Activated naive CD8-positive, alpha-beta T cell (primary cell): ENCODE data around the gene SNRNP70.

Experiments used
- H3K27ac Mint-ChIP-seq: one replicate; pipeline ENCODE4 v1.8.0; 2021; ENCODE audit warnings: mixed read lengths
- H3K27me3 Mint-ChIP-seq: one replicate; pipeline ENCODE4 v1.8.0; 2021; ENCODE audit warnings: mixed read lengths
- H3K36me3 Mint-ChIP-seq: one replicate; pipeline ENCODE4 v1.8.0; 2021; ENCODE audit warnings: mixed read lengths
- H3K4me1 Mint-ChIP-seq: one replicate; pipeline ENCODE4 v1.8.0; 2021; ENCODE audit warnings: low read depth, mixed read lengths
- H3K4me3 Mint-ChIP-seq: one replicate; pipeline ENCODE4 v1.8.0; 2021; ENCODE audit warnings: mild to moderate bottlenecking, mixed read lengths
- H3K9me3 Mint-ChIP-seq: one replicate; pipeline ENCODE4 v1.8.0; 2021; ENCODE audit warnings: low read depth, mixed read lengths

SNRNP70 gene

DNA sequence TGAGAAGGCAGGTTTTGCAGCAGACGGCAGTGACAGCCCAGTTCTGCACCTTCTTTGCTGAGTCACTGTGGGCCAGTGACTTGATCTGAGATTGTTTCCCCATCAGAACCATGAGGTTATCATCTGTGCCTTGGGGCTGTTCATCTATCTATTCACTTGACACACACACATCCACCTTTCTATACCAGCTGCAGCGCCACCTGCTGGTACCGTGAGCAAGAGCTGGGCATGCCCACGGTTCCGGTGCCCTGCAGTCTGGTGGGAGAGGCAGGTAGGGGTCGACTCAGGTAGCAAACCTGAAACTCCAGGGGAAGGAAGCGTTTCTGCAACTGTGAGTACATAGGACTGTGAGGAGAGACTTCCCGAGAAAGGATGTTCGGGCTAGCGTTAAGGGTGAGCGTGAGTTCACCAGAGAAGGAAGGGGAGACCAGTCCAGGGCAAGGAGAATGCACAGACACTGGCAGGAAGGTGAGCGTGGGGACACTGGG is 21.4 kb downstream of the SNRNP70 start:
- H3K36me3 Mint-ChIP-seq = peaks cover 3% of the 10 kb centered on the region

DNA sequence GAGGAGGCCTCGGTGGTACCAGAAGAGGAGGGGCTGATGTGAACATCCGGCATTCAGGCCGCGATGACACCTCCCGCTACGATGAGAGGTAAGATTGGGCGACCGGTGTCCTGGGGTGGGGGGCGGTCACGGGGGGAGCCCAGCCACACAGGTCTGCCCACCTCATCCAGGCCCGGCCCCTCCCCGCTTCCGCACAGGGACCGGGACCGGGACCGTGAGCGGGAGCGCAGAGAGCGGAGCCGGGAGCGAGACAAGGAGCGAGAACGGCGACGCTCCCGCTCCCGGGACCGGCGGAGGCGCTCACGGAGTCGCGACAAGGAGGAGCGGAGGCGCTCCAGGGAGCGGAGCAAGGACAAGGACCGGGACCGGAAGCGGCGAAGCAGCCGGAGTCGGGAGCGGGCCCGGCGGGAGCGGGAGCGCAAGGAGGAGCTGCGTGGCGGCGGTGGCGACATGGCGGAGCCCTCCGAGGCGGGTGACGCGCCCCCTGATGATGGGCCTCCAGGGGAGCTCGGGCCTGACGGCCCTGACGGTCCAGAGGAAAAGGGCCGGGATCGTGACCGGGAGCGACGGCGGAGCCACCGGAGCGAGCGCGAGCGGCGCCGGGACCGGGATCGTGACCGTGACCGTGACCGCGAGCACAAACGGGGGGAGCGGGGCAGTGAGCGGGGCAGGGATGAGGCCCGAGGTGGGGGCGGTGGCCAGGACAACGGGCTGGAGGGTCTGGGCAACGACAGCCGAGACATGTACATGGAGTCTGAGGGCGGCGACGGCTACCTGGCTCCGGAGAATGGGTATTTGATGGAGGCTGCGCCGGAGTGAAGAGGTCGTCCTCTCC is 22.6 kb downstream of the SNRNP70 start:
- Mint-ChIP-seq H3K27ac (no peak overlapping the region), H3K36me3 (peaks cover 3% of the 10 kb centered on the region)

More for the DNA sequence above, 21.4 kb downstream of the SNRNP70 start:
- Mint-ChIP-seq H3K4me3 (peak overlapping the region; percentile 38), H3K27me3 (no peaks in the 10 kb centered on the region), H3K9me3 (no peaks in the 10 kb centered on the region), H3K4me1 (peaks cover 5% of the 10 kb centered on the region), H3K27ac (peak overlapping the region; percentile 75)

DNA sequence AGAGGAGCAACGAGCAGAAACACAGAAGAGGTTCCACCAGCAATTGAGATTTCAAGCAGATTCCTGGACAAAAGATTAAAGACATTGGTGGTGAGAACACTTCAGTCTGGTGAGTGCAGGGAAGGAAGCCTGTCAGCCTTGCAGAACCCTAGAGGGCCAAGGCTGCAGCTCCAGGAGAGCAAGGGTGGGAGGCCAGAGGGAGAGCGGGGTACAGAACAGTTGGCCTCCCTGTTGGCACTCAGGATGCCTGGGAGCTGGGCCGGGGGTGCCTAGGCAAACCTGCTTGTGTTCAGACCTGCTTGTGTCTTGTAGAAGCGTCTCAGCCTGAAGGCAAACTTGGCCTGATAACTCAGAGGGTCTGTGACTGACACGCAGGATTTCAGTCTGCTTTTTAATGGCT is 23.8 kb downstream of the SNRNP70 start:
- Mint-ChIP-seq H3K36me3 (peaks cover 3% of the 10 kb centered on the region), H3K27ac (peak overlapping the region; percentile 46), H3K4me3 (no peak overlapping the region), H3K4me1 (peaks cover 14% of the 10 kb centered on the region), H3K27me3 (no peaks in the 10 kb centered on the region), H3K9me3 (no peaks in the 10 kb centered on the region)

More for the DNA sequence above, 22.6 kb downstream of the SNRNP70 start:
- H3K4me3 Mint-ChIP-seq = no peak overlapping the region
- no peaks in the 10 kb centered on the region for H3K9me3 Mint-ChIP-seq
- H3K4me1 Mint-ChIP-seq = peaks cover 5% of the 10 kb centered on the region
- no peaks in the 10 kb centered on the region for H3K27me3 Mint-ChIP-seq

DNA sequence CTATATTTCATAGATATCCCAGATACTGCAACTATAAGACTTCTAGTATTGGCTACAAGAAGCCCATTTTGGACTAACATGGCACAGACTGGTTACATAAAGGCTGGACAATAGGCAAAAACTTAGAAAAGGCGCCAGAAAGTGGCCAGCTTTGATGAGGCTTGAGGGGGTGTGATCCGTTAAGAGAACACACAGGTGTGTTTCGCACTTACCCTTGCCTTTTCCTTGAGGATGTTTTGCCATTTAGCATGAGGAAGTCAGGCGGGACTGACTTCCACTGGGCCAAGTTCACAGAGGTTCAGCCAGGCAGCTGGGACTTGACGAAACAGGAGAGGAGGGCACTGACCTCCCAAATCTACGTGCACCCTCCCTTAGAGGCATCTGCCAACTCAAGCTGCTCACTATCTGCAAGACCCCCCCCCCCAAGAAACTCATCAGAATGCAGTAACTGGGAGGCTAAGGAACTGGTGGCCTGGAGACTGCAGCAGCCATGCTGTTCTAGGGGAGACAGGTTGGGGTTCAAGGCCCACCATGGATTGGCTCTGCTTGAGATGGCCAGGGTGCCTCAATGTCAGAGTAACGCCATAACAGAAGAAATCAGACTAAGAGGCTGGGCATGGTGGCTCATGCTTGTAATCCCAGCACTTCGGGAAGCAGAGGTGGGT is 24.4 kb downstream of the SNRNP70 start:
- no peak overlapping the region for H3K27ac Mint-ChIP-seq
- no peaks in the 10 kb centered on the region for H3K9me3 Mint-ChIP-seq
- H3K27me3 Mint-ChIP-seq = no peaks in the 10 kb centered on the region
- H3K4me1 Mint-ChIP-seq = peaks cover 14% of the 10 kb centered on the region
- H3K4me3 Mint-ChIP-seq = no peak overlapping the region
- peaks cover 3% of the 10 kb centered on the region for H3K36me3 Mint-ChIP-seq

DNA sequence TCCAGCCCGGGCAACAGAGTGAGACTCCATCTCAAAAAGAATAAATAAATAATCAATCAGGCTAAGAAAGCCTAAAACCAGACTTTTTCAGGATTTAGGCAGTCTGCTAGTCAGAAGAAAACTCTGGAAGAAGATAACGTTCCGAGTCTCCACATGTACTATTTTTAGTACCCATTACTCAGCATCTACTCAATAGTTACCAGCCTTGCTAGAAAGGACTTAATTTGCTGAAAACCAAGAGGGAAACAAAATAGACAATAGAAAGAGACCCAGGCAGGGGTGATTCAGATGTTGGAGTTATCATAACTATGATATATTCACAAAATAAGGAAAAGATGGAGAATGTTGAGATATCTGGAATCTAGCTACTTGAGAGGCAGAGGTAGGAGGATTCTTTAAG is 25.3 kb downstream of the SNRNP70 start:
- Mint-ChIP-seq H3K27ac (no peak overlapping the region), H3K27me3 (no peaks in the 10 kb centered on the region), H3K4me3 (no peak overlapping the region), H3K4me1 (peaks cover 17% of the 10 kb centered on the region), H3K9me3 (no peaks in the 10 kb centered on the region), H3K36me3 (peaks cover 3% of the 10 kb centered on the region)

DNA sequence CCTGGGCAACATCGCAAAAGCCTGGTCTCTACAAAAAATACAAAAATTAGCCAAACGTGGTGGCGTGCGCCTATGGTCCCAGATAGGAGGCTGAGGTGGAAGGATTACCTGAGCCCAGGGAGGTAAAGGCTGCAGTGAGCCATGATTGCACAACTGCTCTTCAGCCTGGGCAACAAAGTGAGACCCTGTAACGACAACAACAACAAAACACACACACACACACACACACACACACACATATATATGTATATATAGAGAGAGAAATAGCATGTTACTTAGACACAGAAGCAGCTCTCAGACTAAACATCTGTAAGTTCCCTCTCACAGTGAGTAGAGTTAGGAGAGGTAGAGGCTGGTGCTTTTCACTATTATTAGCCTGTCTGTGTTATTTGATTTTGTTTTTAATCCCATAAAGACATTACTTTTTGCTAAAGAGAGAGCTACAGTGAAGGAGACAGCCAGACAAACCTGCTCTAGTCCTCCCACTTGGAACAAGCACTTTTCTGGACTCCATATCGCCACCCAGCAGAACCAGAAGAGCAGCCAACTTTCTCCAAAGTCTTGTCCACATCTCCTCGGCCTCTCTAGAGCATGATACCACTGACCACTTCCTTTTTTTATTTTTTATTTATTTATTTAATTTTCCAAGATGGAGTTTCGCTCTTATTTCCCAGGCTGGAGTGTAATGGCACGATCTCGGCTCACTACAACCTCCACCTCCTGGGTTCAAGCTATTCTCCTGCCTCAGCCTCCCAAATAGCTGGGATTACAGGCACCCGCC is 26.2 kb downstream of the SNRNP70 start:
- H3K9me3 Mint-ChIP-seq = no peaks in the 10 kb centered on the region
- H3K4me1 Mint-ChIP-seq = peaks cover 19% of the 10 kb centered on the region
- H3K36me3 Mint-ChIP-seq = peaks cover 3% of the 10 kb centered on the region
- H3K27me3 Mint-ChIP-seq = no peaks in the 10 kb centered on the region
- no peak overlapping the region for H3K27ac Mint-ChIP-seq
- H3K4me3 Mint-ChIP-seq = peak overlapping the region; percentile 35

DNA sequence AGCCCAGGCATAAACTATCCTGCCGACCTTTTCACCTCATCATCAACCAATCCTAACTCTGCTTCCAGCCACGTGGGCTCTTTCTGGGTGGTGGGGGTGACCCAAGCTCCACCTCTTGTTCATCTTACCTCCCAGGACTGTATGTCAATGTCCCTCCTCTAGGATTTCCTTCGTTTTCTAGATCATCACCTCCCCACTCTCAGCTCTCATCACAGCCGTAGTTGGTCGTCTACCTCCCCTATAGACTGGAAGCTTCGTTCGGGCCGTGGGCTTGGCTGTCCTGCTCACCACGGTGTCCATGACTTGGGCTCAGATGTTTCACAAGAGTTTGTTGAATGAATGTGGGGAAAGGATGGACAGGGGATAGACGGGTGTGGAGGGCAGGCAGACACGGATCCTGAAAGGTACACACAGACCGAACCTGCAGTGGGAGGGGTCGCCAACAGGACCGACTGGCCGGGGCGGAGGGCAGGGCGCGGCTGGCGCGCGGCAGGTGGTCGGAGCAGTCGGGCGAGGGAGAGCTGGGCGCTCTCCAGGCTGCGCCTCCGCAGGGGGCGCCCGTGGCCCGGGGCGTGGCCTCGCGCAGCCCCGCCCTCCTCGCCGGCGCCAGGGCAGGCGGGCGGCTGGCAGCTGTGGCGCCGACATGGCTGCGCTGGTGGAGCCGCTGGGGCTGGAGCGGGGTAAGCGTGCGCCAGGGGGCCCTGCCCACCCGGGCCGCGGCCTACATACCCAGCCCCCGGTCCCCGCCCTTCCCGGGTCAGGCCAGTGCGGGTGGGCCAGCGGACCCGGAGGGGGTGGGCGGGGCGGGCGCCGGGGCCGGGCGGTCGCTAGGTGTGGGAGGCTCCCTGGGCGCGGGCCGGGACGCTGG is 28.7 kb downstream of the SNRNP70 start, which contains the start of gene LIN7B:
TSS of gene LIN7B (plus strand) at position 609 of the 868 bp plus-strand sequence. CDS start at position 644, 35 bp downstream.
- Mint-ChIP-seq H3K27me3 (no peaks in the 10 kb centered on the region), H3K36me3 (no peaks in the 10 kb centered on the region), H3K4me3 (peak within 1 kb of the TSS; percentile 89), H3K27ac (peak within 1 kb of the TSS; percentile 31), H3K9me3 (no peaks in the 10 kb centered on the region), H3K4me1 (peaks cover 29% of the 10 kb centered on the region)

DNA sequence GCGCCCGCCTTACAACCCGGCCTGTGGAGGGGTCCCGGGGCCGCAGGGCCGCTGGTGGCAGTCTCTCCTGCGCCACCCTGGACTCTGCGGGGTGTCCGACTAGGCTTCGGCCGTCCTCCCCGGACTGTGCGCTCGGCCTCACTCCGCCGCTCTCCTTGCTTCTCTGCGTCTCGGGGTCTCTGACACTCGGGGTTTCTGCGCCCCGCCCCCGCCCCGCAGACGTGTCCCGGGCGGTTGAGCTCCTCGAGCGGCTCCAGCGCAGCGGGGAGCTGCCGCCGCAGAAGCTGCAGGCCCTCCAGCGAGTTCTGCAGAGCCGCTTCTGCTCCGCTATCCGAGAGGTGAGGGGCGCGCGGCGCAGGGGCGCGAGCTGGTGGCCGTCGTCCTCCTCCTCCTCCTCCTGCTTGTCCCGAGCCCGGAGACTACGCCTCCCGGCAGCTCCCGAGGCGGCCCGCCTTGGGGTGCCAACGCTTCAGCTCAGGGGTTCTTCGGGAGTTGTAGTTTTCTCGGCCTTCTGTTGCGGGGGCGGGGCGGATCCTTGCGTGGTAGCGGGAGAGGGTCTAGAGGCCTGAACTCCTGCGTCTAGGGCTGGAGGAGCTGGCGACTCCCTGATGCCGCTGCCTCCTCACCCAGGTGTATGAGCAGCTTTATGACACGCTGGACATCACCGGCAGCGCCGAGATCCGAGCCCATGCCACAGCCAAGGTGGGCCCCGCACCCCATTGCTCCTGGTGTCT is 29.5 kb downstream of the SNRNP70 start:
- Mint-ChIP-seq H3K4me3 (peak overlapping the region; percentile 85), H3K27ac (no peak overlapping the region), H3K27me3 (no peaks in the 10 kb centered on the region), H3K36me3 (no peaks in the 10 kb centered on the region), H3K4me1 (peaks cover 29% of the 10 kb centered on the region), H3K9me3 (no peaks in the 10 kb centered on the region)

DNA sequence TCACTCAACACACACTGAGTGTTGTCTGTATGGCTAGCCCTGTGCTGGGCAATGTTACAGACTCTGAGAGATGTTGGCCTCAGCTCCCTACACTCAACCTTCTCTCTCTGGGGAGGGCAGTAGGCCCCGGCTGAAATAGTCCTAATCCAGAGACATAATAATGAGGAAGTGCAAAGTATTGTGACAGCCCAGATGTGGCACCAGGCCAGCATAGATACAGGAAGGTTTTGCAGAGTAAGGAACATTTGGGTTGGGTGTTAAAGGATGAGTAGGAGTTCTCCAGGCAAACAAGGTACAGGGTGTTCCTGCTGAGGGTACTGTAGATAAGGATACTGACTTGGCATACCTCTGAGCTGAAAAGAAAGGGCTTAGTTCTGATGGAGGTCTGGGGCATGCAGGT is 31.3 kb downstream of the SNRNP70 start:
- peak overlapping the region; percentile 1 for H3K27ac Mint-ChIP-seq
- H3K9me3 Mint-ChIP-seq = no peaks in the 10 kb centered on the region

DNA sequence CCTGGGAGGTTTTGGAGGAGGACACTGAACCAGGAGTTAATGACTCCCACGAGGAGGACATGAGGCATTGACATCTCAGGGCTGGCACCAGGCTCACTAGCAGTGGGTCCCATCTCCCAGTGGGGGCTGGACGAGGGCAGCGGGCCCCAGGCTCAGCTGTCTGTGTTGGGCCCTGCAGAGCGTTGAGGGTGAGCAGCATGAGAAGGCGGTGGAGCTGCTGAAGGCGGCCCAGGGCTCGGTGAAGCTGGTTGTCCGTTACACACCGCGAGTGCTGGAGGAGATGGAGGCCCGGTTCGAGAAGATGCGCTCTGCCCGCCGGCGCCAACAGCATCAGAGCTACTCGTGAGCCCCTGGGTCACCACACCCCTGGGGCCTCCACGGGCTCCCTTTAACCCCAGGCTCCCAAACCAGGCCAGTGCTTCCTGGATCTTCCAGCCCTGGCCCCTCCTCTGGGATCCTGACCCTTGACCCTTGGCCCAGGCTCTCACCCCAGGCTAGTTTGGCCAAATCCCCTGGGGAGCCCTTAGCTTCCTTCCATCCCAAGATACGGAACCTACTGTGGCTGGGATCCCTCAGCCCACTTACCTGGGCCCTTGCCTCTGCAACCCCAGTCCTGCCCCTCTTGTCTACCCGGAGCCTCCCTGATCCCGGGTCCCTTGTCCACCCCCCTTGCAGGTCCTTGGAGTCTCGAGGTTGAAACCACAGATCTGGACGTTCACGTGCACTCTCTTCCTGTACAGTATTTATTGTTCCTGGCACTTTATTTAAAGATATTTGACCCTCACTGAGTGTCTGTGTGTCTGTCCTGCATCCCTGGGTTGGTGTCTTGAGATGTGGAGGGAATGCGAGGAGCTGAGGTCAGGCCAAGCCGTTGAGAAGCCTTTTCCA is 32.7 kb downstream of the SNRNP70 start:
- peak overlapping the region; percentile 89 for H3K4me3 Mint-ChIP-seq
- no peaks in the 10 kb centered on the region for H3K36me3 Mint-ChIP-seq
- H3K27ac Mint-ChIP-seq = peak overlapping the region; percentile 87
- no peaks in the 10 kb centered on the region for H3K27me3 Mint-ChIP-seq
- no peaks in the 10 kb centered on the region for H3K9me3 Mint-ChIP-seq
- H3K4me1 Mint-ChIP-seq = peaks cover 36% of the 10 kb centered on the region

More for the DNA sequence above, 31.3 kb downstream of the SNRNP70 start:
- Mint-ChIP-seq H3K4me1 (peaks cover 36% of the 10 kb centered on the region), H3K4me3 (peak overlapping the region; percentile 89), H3K36me3 (no peaks in the 10 kb centered on the region), H3K27me3 (no peaks in the 10 kb centered on the region)

DNA sequence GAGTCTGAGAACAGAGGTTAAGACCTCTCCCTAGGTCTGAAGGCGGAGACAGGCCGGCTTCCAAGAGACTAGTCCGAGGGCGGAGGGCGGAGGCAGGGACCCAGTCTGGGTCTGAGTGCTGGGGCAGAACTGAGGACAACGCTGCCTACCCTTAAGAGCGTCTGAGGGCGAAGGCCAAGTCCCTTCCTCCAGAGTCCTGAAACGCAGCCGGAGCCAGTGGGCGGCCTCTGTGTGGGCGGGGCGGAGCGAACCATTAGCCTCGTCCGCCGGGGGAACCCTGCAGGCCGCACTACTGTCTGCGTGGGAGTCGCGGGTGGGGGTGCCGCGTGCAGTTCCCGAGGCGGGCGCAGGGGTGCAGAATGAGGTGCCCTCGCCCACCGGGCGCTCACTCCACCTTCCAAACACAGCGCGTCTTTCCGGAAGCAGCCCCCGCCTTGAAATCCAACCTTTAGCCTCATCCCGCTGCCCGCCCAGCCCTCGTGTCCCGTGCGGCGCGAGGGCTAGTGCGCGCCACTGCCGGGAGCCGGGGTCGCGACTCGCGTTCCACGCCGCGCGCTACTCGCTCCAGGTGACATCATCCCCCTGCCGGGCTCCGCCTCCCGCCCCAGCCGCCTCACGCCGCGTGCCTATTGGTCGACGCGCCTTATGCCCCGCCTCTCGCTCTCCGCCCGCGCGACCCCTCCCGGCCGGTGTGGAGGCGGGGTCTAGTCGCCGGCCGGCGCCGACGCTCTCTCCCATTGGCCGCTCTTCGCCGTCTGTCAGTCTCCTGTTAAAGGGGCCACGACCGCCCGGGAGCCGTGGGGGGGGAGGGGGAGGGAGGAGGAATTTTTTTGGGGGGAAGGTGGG is 33.5 kb downstream of the SNRNP70 start, which contains the start of gene C19orf73:
TSS of gene C19orf73 (minus strand) at position 579 of the 846 bp plus-strand sequence. CDS start at position 458, 121 bp downstream.
- Mint-ChIP-seq H3K4me3 (peak within 1 kb of the TSS; percentile 89), H3K4me1 (peaks cover 30% of the 10 kb centered on the region), H3K27me3 (no peaks in the 10 kb centered on the region), H3K36me3 (no peaks in the 10 kb centered on the region), H3K27ac (peak within 1 kb of the TSS; percentile 87), H3K9me3 (no peaks in the 10 kb centered on the region)
